ENCODE data around the gene SLC27A4. TPM values are rescaled to one million over a fixed set of nuclear protein-coding genes. Genes with fewer than 3 reads are reported as not detected.

The SLC27A4 gene
- total RNA-seq, 1 donor, result 23.5 TPM

- no peak overlapping the region for H3K4me3 ChIP-seq (ENCODE audit: low read depth, low read length)
- DNase-seq (ENCODE audit: low read depth), result no peak
- TF ChIP-seq CTCF (IDR thresholded peaks at IDR 0.05; ENCODE audit: insufficient read depth, low read length), result no peak
These were observed 50.0 kb downstream of the SLC27A4 start for GRCh38 chr9:128390150-128390812.

GRCh38 chr9:128390813-128391711, 50.7 kb downstream of the SLC27A4 start:
- H3K4me3 ChIP-seq (ENCODE audit: low read depth, low read length), result no peak overlapping the region
- DNase-seq (ENCODE audit: low read depth), result no peak
- TF ChIP-seq CTCF (IDR thresholded peaks at IDR 0.05; ENCODE audit: insufficient read depth, low read length), result no peak

GRCh38 chr9:128391956-128392301, 51.6 kb downstream of the SLC27A4 start:
- no peak for DNase-seq (ENCODE audit: low read depth)
- no peak for TF ChIP-seq CTCF (IDR thresholded peaks at IDR 0.05; ENCODE audit: insufficient read depth, low read length)
- no peak overlapping the region for H3K4me3 ChIP-seq (ENCODE audit: low read depth, low read length)

GRCh38 chr9:128392302-128393144, 52.2 kb downstream of the SLC27A4 start:
- no peak overlapping the region for H3K4me3 ChIP-seq (ENCODE audit: low read depth, low read length)
- no peak for TF ChIP-seq CTCF (IDR thresholded peaks at IDR 0.05; ENCODE audit: insufficient read depth, low read length)
- DNase-seq (ENCODE audit: low read depth), result no peak

- no peak for DNase-seq (ENCODE audit: low read depth)
- no peak overlapping the region for H3K4me3 ChIP-seq (ENCODE audit: low read depth, low read length)
- TF ChIP-seq CTCF (IDR thresholded peaks at IDR 0.05; ENCODE audit: insufficient read depth, low read length), result no peak
These were observed 52.9 kb downstream of the SLC27A4 start for GRCh38 chr9:128393145-128393775.

GRCh38 chr9:128393970-128394369, 53.6 kb downstream of the SLC27A4 start:
- no peak overlapping the region for H3K4me3 ChIP-seq (ENCODE audit: low read depth, low read length)
- no peak for DNase-seq (ENCODE audit: low read depth)
- TF ChIP-seq CTCF (IDR thresholded peaks at IDR 0.05; ENCODE audit: insufficient read depth, low read length), result no peak

Data from fibroblast of the aortic adventitia (primary cell).